Measurements from ENCODE around the gene TOMM6. TPM values are rescaled to one million over a fixed set of nuclear protein-coding genes. Genes with fewer than 3 reads are reported as not detected.
"Not testable (repeated sequence)": the region's sequence is repeated elsewhere in the genome, so short reads cannot be mapped to it uniquely, and the experiment has no call there.

The TOMM6 gene
- total and polyA plus RNA-seq, 4 donors = 43.5 to 313 (median 204) TPM

DNA sequence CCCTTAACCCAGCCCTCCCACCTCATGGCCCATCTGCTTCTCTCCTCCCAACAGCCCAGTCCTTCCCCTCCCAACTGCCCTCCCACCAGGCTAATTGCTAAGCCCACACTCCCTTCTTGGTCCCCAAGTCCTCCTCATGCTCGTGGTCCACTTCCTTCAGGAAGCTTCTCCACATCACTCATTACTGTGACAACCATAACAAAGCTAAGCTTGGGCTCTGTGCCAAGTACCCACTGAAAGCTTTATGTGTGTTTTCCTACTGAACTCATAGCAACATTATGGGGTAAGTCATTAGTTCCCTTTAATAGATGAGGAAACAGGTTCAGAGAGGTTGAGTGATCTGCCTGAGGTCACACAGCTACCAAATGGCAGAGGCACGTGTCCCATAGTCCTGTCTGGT lies 24.0 kb upstream of the TOMM6 start:
- Histone ChIP-seq H3K27me3 (ENCODE audit: control insufficient read depth in 3 of 3, insufficient read depth in 3 of 3, low read length in 2 of 3) (no peaks in the 10 kb centered on the region), H3K4me1 (ENCODE audit: control insufficient read depth in 5 of 5, insufficient read depth in 5 of 5, low read length in 5 of 5) (peaks cover 6 to 29% (median 19%) of the 10 kb centered on the region in 5 donors), H3K9me3 (ENCODE audit: control insufficient read depth in 4 of 4, insufficient read depth in 3 of 4, low read length in 3 of 4) (no peaks in the 10 kb centered on the region), H3K36me3 (ENCODE audit: control insufficient read depth in 4 of 4, insufficient read depth in 4 of 4, low read length in 4 of 4) (no peaks in the 10 kb centered on the region), H3K27ac (ENCODE audit: low read depth in 1 of 2, low read length in 1 of 2) (no peak overlapping the region), H3K9ac (ENCODE audit: insufficient read depth in 1 of 2, low read length in 2 of 2) (no peak overlapping the region), H3K4me3 (no peak overlapping the region)
- TF ChIP-seq CTCF (IDR thresholded peaks at IDR 0.05; ENCODE audit: control extremely low read depth, extremely low read depth) = no peak
- ATAC-seq (ENCODE audit: insufficient read depth, low FRiP score) (no peak), DNase-seq (peak; percentile 58 to 72 (median 70))
- WGBS, 2 donors = 22 to 24% methylated on average over 2 of the region's 2 CpGs

GRCh38 chr6:41766043-41766664 lies 21.3 kb upstream of the TOMM6 start:
- not testable (repeated sequence) for DNase-seq; H3K9ac ChIP-seq (ENCODE audit: insufficient read depth in 1 of 2, low read length in 2 of 2); ATAC-seq (ENCODE audit: insufficient read depth, low FRiP score); H3K4me3 ChIP-seq; H3K27ac ChIP-seq (ENCODE audit: low read depth in 1 of 2, low read length in 1 of 2); H3K9me3 ChIP-seq (ENCODE audit: control insufficient read depth in 4 of 4, insufficient read depth in 3 of 4, low read length in 3 of 4); H3K27me3 ChIP-seq (ENCODE audit: control insufficient read depth in 3 of 3, insufficient read depth in 3 of 3, low read length in 2 of 3)
- H3K4me1 ChIP-seq (ENCODE audit: control insufficient read depth in 5 of 5, insufficient read depth in 5 of 5, low read length in 5 of 5) = peaks cover 6 to 37% (median 19%) of the 10 kb centered on the region in 5 donors
- 92 to 93% methylated on average over 4 of the region's 4 CpGs for WGBS, 2 donors
- peaks cover 0 to 10% (median 0%) of the 10 kb centered on the region in 4 donors for H3K36me3 ChIP-seq (ENCODE audit: control insufficient read depth in 4 of 4, insufficient read depth in 4 of 4, low read length in 4 of 4)

- Histone ChIP-seq H3K27ac (ENCODE audit: low read depth in 1 of 2, low read length in 1 of 2) (peak overlapping the region; percentile 24 to 66), H3K4me1 (ENCODE audit: control insufficient read depth in 5 of 5, insufficient read depth in 5 of 5, low read length in 5 of 5) (peaks cover 6 to 37% (median 19%) of the 10 kb centered on the region in 5 donors), H3K4me3 (no peak overlapping the region), H3K27me3 (ENCODE audit: control insufficient read depth in 3 of 3, insufficient read depth in 3 of 3, low read length in 2 of 3) (no peaks in the 10 kb centered on the region), H3K9ac (ENCODE audit: insufficient read depth in 1 of 2, low read length in 2 of 2) (peak overlapping the region in 1 of 2 donors; percentile 68), H3K9me3 (ENCODE audit: control insufficient read depth in 4 of 4, insufficient read depth in 3 of 4, low read length in 3 of 4) (no peaks in the 10 kb centered on the region), H3K36me3 (ENCODE audit: control insufficient read depth in 4 of 4, insufficient read depth in 4 of 4, low read length in 4 of 4) (peaks cover 5 to 22% (median 6%) of the 10 kb centered on the region in 4 donors)
- ATAC-seq (ENCODE audit: insufficient read depth, low FRiP score) (no peak), DNase-seq (peak; percentile 91 to 98 (median 95))
- no peak for TF ChIP-seq CTCF (IDR thresholded peaks at IDR 0.05; ENCODE audit: control extremely low read depth, extremely low read depth)
- 29 to 49% methylated on average over 12 of the region's 12 CpGs for WGBS, 2 donors
Measured at GRCh38 chr6:41767112-41767833, 20.2 kb upstream of the TOMM6 start.

DNA sequence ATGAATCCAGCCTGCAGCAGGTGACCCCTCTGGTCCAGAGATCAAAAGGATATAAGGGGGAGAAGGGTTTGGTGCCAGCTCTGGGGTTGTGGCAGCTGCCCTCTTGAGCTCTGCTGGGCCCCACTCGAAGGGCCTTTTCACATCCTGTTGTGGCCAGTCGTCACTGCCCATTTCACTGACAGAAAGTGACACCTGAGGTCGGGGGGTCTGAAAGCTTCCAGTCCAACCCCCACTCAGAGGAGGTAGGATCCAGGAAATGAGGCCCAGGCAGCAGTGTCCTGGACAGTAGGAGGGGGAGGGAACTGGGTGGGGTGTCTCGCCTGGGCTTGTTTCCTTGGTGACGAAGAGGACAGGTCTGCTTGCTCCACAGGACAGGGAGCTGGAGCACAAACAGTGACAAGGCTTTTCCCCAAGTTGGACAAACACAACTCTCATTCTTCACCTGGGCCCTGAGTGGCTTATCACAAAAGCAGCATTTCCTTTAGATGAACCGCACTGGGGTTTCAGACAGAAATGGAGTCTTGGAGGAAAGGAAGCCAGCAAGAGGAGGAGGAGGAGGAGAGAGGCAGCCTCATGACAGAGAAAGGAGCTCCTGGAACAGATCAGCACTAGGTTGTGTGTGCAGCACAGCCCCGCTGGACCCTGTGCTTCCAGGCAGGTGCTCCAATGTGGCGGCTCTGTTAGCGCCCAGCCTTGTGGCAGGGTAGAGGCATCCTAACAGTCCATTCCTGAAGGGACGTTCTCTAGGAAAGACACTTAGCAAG lies 18.8 kb upstream of the TOMM6 start:
- H3K27me3 ChIP-seq (ENCODE audit: control insufficient read depth in 3 of 3, insufficient read depth in 3 of 3, low read length in 2 of 3) = no peaks in the 10 kb centered on the region
- peaks cover 5 to 28% (median 9%) of the 10 kb centered on the region in 4 donors for H3K36me3 ChIP-seq (ENCODE audit: control insufficient read depth in 4 of 4, insufficient read depth in 4 of 4, low read length in 4 of 4)
- H3K9ac ChIP-seq (ENCODE audit: insufficient read depth in 1 of 2, low read length in 2 of 2) = no peak overlapping the region
- no peak overlapping the region for H3K4me3 ChIP-seq
- TF ChIP-seq CTCF (IDR thresholded peaks at IDR 0.05; ENCODE audit: control extremely low read depth, extremely low read depth) = no peak
- H3K27ac ChIP-seq (ENCODE audit: low read depth in 1 of 2, low read length in 1 of 2) = peak overlapping the region in 1 of 2 donors; percentile 57
- no peaks in the 10 kb centered on the region for H3K9me3 ChIP-seq (ENCODE audit: control insufficient read depth in 4 of 4, insufficient read depth in 3 of 4, low read length in 3 of 4)
- ATAC-seq (ENCODE audit: insufficient read depth, low FRiP score) = peak; percentile 12
- peak in 2 of 3 donors; percentile 28 to 29 for DNase-seq
- H3K4me1 ChIP-seq (ENCODE audit: control insufficient read depth in 5 of 5, insufficient read depth in 5 of 5, low read length in 5 of 5) = peaks cover 6 to 32% (median 19%) of the 10 kb centered on the region in 5 donors
- WGBS, 2 donors = 45 to 52% methylated on average over 10 of the region's 10 CpGs

Data from lung (tissue), 12 donors.